CD4-positive, alpha-beta T cell (primary cell): Measurements from ENCODE around the gene KLHL17. TPM values are rescaled to one million over a fixed set of nuclear protein-coding genes. Genes with fewer than 3 reads are reported as not detected.

Source experiments
- ATAC-seq: fragments of 200-7000 bp; cut with Tn5 transposase; one replicate; pipeline ENCODE4 v1.10.0; 2022; ENCODE audit warnings: mild to moderate bottlenecking; ENCODE audit not compliant: poor library complexity
- CTCF ChIA-PET: fragments of 350-600 bp; sonication (Branson Sonifier 250); formaldehyde crosslinking; loops from one replicate; lab custom pipeline; 2021; ENCODE audit warnings: antibody characterized with exemption, inconsistent platforms; lab: Charles Lee
- POLR2A ChIA-PET: fragments of 350-600 bp; sonication (Branson Sonifier 250); formaldehyde crosslinking; loops from one replicate; lab custom pipeline; 2021; ENCODE audit warnings: antibody characterized with exemption, inconsistent platforms; lab: Charles Lee
- DNase-seq, 14 experiments: peaks; one replicate each; pipeline ENCODE4 v3.0.0-alpha.2; 2013 to 2020; ENCODE audit warnings: mixed read lengths in 2 of 14
- H3K27ac ChIP-seq, 2 donors: one replicate each; pipeline versions ENCODE4 v1.5.1 to v1.7.0; 2013; ENCODE audit warnings: low read length in 2 of 2, low read depth in 1 of 2, mild to moderate bottlenecking in 1 of 2
- H3K27me3 ChIP-seq, 2 experiments: 1 replicate in 1 of 2; 2 replicates in 1 of 2; pipeline versions ENCODE4 v1.6.1 to v1.7.0; 2013; ENCODE audit warnings: low read length in 2 of 2, control low read depth in 1 of 2, mild to moderate bottlenecking in 1 of 2, moderate library complexity in 1 of 2; ENCODE audit not compliant: insufficient read depth in 2 of 2, control insufficient read depth in 1 of 2
- H3K36me3 ChIP-seq: one replicate; pipeline ENCODE4 v1.6.1; 2013; ENCODE audit warnings: low read length, control low read depth; ENCODE audit not compliant: insufficient read depth
- H3K4me1 ChIP-seq: one replicate; pipeline ENCODE4 v1.6.1; 2013; ENCODE audit warnings: low read length, control low read depth; ENCODE audit not compliant: insufficient read depth
- H3K4me3 ChIP-seq: one replicate; pipeline ENCODE4 v1.5.1; 2013; ENCODE audit warnings: mild to moderate bottlenecking, low read length, moderate library complexity
- H3K9me3 ChIP-seq, 2 experiments: 1 replicate in 1 of 2; 2 replicates in 1 of 2; pipeline versions ENCODE4 v1.6.1 to v1.7.0; 2013; ENCODE audit warnings: low read length in 2 of 2, mild to moderate bottlenecking in 2 of 2, control low read depth in 1 of 2, moderate library complexity in 1 of 2; ENCODE audit not compliant: control insufficient read depth in 1 of 2, insufficient read depth in 1 of 2
- H3K27ac Mint-ChIP-seq: one replicate; pipeline ENCODE4 v1.8.0; 2020; ENCODE audit warnings: mixed read lengths
- H3K27me3 Mint-ChIP-seq: one replicate; pipeline ENCODE4 v1.8.0; 2021; ENCODE audit warnings: mixed read lengths
- H3K36me3 Mint-ChIP-seq: one replicate; pipeline ENCODE4 v1.8.0; 2021; ENCODE audit warnings: low read depth, mixed read lengths
- H3K4me1 Mint-ChIP-seq: one replicate; pipeline ENCODE4 v1.8.0; 2021; ENCODE audit warnings: low read depth, mixed read lengths
- H3K4me3 Mint-ChIP-seq: one replicate; pipeline ENCODE4 v1.8.0; 2020; ENCODE audit warnings: mild to moderate bottlenecking, mixed read lengths
- H3K9me3 Mint-ChIP-seq: one replicate; pipeline ENCODE4 v1.8.0; 2020; ENCODE audit warnings: mixed read lengths
- CTCF ChIP-seq: fragments of 200-600 bp; IDR thresholded peaks from one replicate; pipeline ENCODE4 v1.8.0; 2022; ENCODE audit warnings: antibody characterized with exemption, mild to moderate bottlenecking
- intact Hi-C, 2 experiments: fragments of 100-400 bp; cut with DNase I in 1 of 2; cut with micrococcal nuclease in 1 of 2; formaldehyde crosslinking; loops; one replicate each; pipeline versions ENCODE4 v1.15.1 to v1.9.0; 2023 to 2025; cut with DNase I, micrococcal nuclease
- total RNA-seq, 174 experiments: library from RNA in 2 of 174; stranded (reverse) in 2 of 174; gene quantifications; one replicate each; pipeline ENCODE4 v1.2.3 and lab custom pipeline; 2021 to 2026

Gene KLHL17
- total RNA-seq, 2 experiments from 2014 or later, result 13.9 TPM

- Mint-ChIP-seq H3K36me3 (no peaks in the 10 kb centered on the region), H3K27ac (no peak overlapping the region), H3K4me1 (peaks cover 17% of the 10 kb centered on the region), H3K9me3 (no peaks in the 10 kb centered on the region), H3K27me3 (peaks cover 56% of the 10 kb centered on the region), H3K4me3 (peak overlapping the region; percentile 48)
- no peak for TF ChIP-seq CTCF
- H3K9me3 ChIP-seq, result peaks cover 0 to 30% of the 10 kb centered on the region in 2 experiments
- no peak overlapping the region for H3K27ac ChIP-seq
- ATAC-seq (no peak), DNase-seq (no peak)
- POLR2A ChIA-PET, result no interaction called here
- H3K36me3 ChIP-seq, result no peaks in the 10 kb centered on the region
- H3K4me3 ChIP-seq, result no peak overlapping the region
- intact Hi-C loops, result loop anchor here in 1 of 2 experiments (2.0 kb wide), 1 partner anchor 16 kb away; no protein-coding TSS in a partner anchor
- H3K4me1 ChIP-seq, result peaks cover 38% of the 10 kb centered on the region
- H3K27me3 ChIP-seq, result peaks cover 37 to 50% of the 10 kb centered on the region in 2 experiments
- CTCF ChIA-PET, result interaction anchor here (1.4 kb wide), 1 partner anchor 15 kb away, joined by 4 read pairs; no protein-coding TSS in a partner anchor
These were observed 39.9 kb upstream of the KLHL17 start for GRCh38 chr1:920521-920920.

- H3K4me3 Mint-ChIP-seq, result peak overlapping the region; percentile 48
- H3K9me3 Mint-ChIP-seq, result no peaks in the 10 kb centered on the region
- peaks cover 62% of the 10 kb centered on the region for H3K27me3 Mint-ChIP-seq
- DNase-seq, result peak in 8 of 14 experiments; percentile 25 to 76 (median 53)
- Histone ChIP-seq H3K9me3 (peaks cover 0 to 37% of the 10 kb centered on the region in 2 experiments), H3K27ac (no peak overlapping the region), H3K4me3 (no peak overlapping the region), H3K36me3 (no peaks in the 10 kb centered on the region), H3K27me3 (peaks cover 43 to 57% of the 10 kb centered on the region in 2 experiments), H3K4me1 (peaks cover 44% of the 10 kb centered on the region)
- CTCF ChIA-PET, result interaction anchor here (1.4 kb wide), 1 partner anchor 16 kb away, joined by 4 read pairs; no protein-coding TSS in a partner anchor
- no peaks in the 10 kb centered on the region for H3K36me3 Mint-ChIP-seq
- intact Hi-C loops, result loop anchor here in 1 of 2 experiments (2.0 kb wide), 1 partner anchor 16 kb away; no protein-coding TSS in a partner anchor
- H3K27ac Mint-ChIP-seq, result no peak overlapping the region
- POLR2A ChIA-PET, result no interaction called here
- no peak for TF ChIP-seq CTCF
- peaks cover 17% of the 10 kb centered on the region for H3K4me1 Mint-ChIP-seq
- peak; percentile 55 for ATAC-seq
These were observed 39.2 kb upstream of the KLHL17 start for GRCh38 chr1:921011-921837.

GRCh38 chr1:923131-923990, 37.0 kb upstream of the KLHL17 start, which contains the start of gene SAMD11:
Gene SAMD11, plus strand, starts transcription at chr1:923923. Its CDS starts 509 bp downstream, at chr1:924432.
- no peaks in the 10 kb centered on the region for H3K36me3 ChIP-seq
- POLR2A ChIA-PET, result no interaction called here
- peak; percentile 53 for ATAC-seq
- peak; percentile 51 to 84 (median 65) for DNase-seq
- intact Hi-C loops, result no loop called here
- Mint-ChIP-seq H3K4me1 (peaks cover 17% of the 10 kb centered on the region), H3K27me3 (peaks cover 62% of the 10 kb centered on the region), H3K36me3 (no peaks in the 10 kb centered on the region), H3K27ac (no peak within 1 kb of the TSS), H3K4me3 (peak within 1 kb of the TSS; percentile 86), H3K9me3 (no peaks in the 10 kb centered on the region)
- peaks cover 51 to 66% of the 10 kb centered on the region in 2 experiments for H3K27me3 ChIP-seq
- TF ChIP-seq CTCF, result no peak
- H3K4me1 ChIP-seq, result peaks cover 44% of the 10 kb centered on the region
- H3K9me3 ChIP-seq, result peaks cover 0 to 53% of the 10 kb centered on the region in 2 experiments
- H3K27ac ChIP-seq, result no peak within 1 kb of the TSS
- peak within 1 kb of the TSS; percentile 41 for H3K4me3 ChIP-seq
- CTCF ChIA-PET, result no interaction called here
